GM12892 (cell line): ENCODE results near the gene RTRAF.

Experiments
- POLR2A ChIP-seq: IDR thresholded peaks from 2 replicates; pipeline ENCODE4 v1.6.1; 2011; ENCODE audit warnings: low read depth, low read length, control low read depth
- POLR2AphosphoS5 ChIP-seq: IDR thresholded peaks from 2 replicates; pipeline ENCODE4 v1.6.1; 2011; ENCODE audit warnings: low read depth, low read length, control low read depth
- TAF1 ChIP-seq: IDR thresholded peaks from 2 replicates; pipeline ENCODE4 v1.6.1; 2011; ENCODE audit warnings: low read depth, mild to moderate bottlenecking, control low read depth, low read length, borderline replicate concordance

GRCh38 chr14:51972566-51972965, 16.8 kb upstream of the RTRAF start:
- no peak for TF ChIP-seq POLR2A
- no peak for TF ChIP-seq POLR2AphosphoS5
- TF ChIP-seq TAF1 = no peak
